ENCODE data around the gene ACRV1.

DNA sequence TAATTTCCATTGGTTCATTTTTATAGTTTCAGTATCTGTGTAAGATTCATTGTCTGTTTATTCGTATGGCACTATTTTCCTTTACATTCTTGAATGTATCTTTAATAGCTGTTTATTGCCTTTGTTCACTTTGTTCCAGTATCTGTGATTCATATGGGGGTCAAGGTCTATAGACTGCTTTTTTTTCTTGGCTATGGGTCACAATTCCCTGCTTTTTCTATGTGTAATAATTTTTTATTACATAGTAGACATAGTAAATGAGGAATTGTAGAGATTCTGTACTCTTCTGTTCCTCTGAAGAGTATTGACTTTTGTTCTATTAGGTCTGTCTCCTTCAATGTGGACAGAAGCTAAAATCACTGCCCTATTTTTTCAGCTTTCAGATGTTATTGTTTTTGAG is 10.5 kb downstream of the ACRV1 start:
- TF ChIP-seq, protein P1, sequence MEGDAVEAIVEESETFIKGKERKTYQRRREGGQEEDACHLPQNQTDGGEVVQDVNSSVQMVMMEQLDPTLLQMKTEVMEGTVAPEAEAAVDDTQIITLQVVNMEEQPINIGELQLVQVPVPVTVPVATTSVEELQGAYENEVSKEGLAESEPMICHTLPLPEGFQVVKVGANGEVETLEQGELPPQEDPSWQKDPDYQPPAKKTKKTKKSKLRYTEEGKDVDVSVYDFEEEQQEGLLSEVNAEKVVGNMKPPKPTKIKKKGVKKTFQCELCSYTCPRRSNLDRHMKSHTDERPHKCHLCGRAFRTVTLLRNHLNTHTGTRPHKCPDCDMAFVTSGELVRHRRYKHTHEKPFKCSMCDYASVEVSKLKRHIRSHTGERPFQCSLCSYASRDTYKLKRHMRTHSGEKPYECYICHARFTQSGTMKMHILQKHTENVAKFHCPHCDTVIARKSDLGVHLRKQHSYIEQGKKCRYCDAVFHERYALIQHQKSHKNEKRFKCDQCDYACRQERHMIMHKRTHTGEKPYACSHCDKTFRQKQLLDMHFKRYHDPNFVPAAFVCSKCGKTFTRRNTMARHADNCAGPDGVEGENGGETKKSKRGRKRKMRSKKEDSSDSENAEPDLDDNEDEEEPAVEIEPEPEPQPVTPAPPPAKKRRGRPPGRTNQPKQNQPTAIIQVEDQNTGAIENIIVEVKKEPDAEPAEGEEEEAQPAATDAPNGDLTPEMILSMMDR (IDR thresholded peaks at IDR 0.05) = no peak
- TF ChIP-seq POLR2A (IDR thresholded peaks at IDR 0.05) = no peak
